CD14-positive monocyte (primary cell): ENCODE data around the gene LRRK2. TPM values are rescaled to one million over a fixed set of nuclear protein-coding genes. Genes with fewer than 3 reads are reported as not detected.
A peak's percentile ranks its signal among the peaks of the same experiment; 100 is the strongest.

Source experiments
- DNase-seq, 3 donors: peaks; one replicate each; pipeline ENCODE4 v3.0.0-alpha.2; 2011 to 2022
- H2AFZ ChIP-seq: 2 replicates; pipeline ENCODE4 v1.6.0; 2012; ENCODE audit warnings: mild to moderate bottlenecking, low read depth, low read length, inconsistent platforms; ENCODE audit not compliant: insufficient read depth, poor library complexity, severe bottlenecking
- H3K27ac ChIP-seq, 2 donors: 1 replicate in 1 of 2; 2 replicates in 1 of 2; pipeline ENCODE4 v1.5.1; 2012 to 2013; ENCODE audit warnings: low read length in 2 of 2, control low read depth in 1 of 2, inconsistent platforms in 1 of 2, low read depth in 1 of 2, mild to moderate bottlenecking in 1 of 2
- H3K27me3 ChIP-seq, 2 donors: one replicate each; pipeline versions ENCODE4 v1.6.0 to v1.6.1; 2011 to 2013; ENCODE audit warnings: low read length in 2 of 2; ENCODE audit not compliant: control insufficient read depth in 2 of 2, insufficient read depth in 2 of 2
- H3K36me3 ChIP-seq, 2 donors: replicated peaks in 1 of 2; 1 replicate in 1 of 2; 2 replicates in 1 of 2; pipeline versions ENCODE4 v1.5.1 to v1.6.1; 2012 to 2013; ENCODE audit warnings: low read length in 2 of 2, control low read depth in 1 of 2, inconsistent platforms in 1 of 2, mild to moderate bottlenecking in 1 of 2; ENCODE audit not compliant: insufficient read depth in 2 of 2, control insufficient read depth in 1 of 2
- H3K4me1 ChIP-seq, 2 donors: 1 replicate in 1 of 2; 2 replicates in 1 of 2; pipeline versions ENCODE4 v1.5.1 to v1.6.1; 2012 to 2013; ENCODE audit warnings: low read length in 2 of 2, control low read depth in 1 of 2, inconsistent platforms in 1 of 2, mild to moderate bottlenecking in 1 of 2, moderate library complexity in 1 of 2; ENCODE audit not compliant: insufficient read depth in 2 of 2, control insufficient read depth in 1 of 2
- H3K4me2 ChIP-seq: replicated peaks from 2 replicates; pipeline ENCODE3; 2012; ENCODE audit warnings: low read length, moderate library complexity, mild to moderate bottlenecking; ENCODE audit not compliant: poor library complexity, severe bottlenecking; ENCODE audit errors: extremely low read depth
- H3K4me3 ChIP-seq, 3 experiments: fragments of 200-600 bp in 1 of 3; sonication (generic) in 1 of 3; replicated peaks in 1 of 3; 1 replicate in 2 of 3; 2 replicates in 1 of 3; pipeline ENCODE4 v1.5.1; 2011 to 2013; ENCODE audit warnings: low read length in 3 of 3, mild to moderate bottlenecking in 3 of 3, control low read depth in 2 of 3, low read depth in 2 of 3, inconsistent platforms in 1 of 3, moderate library complexity in 1 of 3
- H3K79me2 ChIP-seq: 2 replicates; pipeline ENCODE4 v1.6.0; 2012; ENCODE audit warnings: mild to moderate bottlenecking, control low read depth, inconsistent platforms, low read length, moderate library complexity; ENCODE audit not compliant: insufficient read depth
- H3K9ac ChIP-seq: 2 replicates; pipeline ENCODE4 v1.6.0; 2017; ENCODE audit warnings: low read length, mild to moderate bottlenecking; ENCODE audit not compliant: insufficient read depth, poor library complexity, severe bottlenecking
- H3K9me3 ChIP-seq, 2 donors: replicated peaks in 1 of 2; 1 replicate in 1 of 2; 2 replicates in 1 of 2; pipeline versions ENCODE4 v1.5.1 to v1.6.1; 2012 to 2013; ENCODE audit warnings: low read length in 2 of 2, control low read depth in 1 of 2; ENCODE audit not compliant: control insufficient read depth in 1 of 2, insufficient read depth in 1 of 2
- H4K20me1 ChIP-seq: 2 replicates; pipeline ENCODE4 v1.6.0; 2012; ENCODE audit warnings: mild to moderate bottlenecking, low read length, control low read depth, moderate library complexity; ENCODE audit not compliant: insufficient read depth
- H3K27ac Mint-ChIP-seq, 7 donors: one replicate each; pipeline ENCODE4 v1.8.0; 2020; ENCODE audit warnings: mild to moderate bottlenecking in 7 of 7, mixed read lengths in 7 of 7, moderate library complexity in 6 of 7, inconsistent platforms in 2 of 7
- H3K27me3 Mint-ChIP-seq, 3 donors: one replicate each; pipeline ENCODE4 v1.8.0; 2021 to 2022; ENCODE audit warnings: low read depth in 3 of 3, mild to moderate bottlenecking in 3 of 3, mixed read lengths in 3 of 3, moderate library complexity in 3 of 3, inconsistent platforms in 1 of 3
- H3K36me3 Mint-ChIP-seq, 2 donors: one replicate each; pipeline ENCODE4 v1.8.0; 2020; ENCODE audit warnings: mixed read lengths in 2 of 2, inconsistent platforms in 1 of 2, mild to moderate bottlenecking in 1 of 2
- H3K4me1 Mint-ChIP-seq: one replicate; pipeline ENCODE4 v1.8.0; 2020; ENCODE audit warnings: mild to moderate bottlenecking, mixed read lengths
- H3K4me3 Mint-ChIP-seq, 2 donors: one replicate each; pipeline ENCODE4 v1.8.0; 2020; ENCODE audit warnings: mild to moderate bottlenecking in 2 of 2, mixed read lengths in 2 of 2, moderate library complexity in 1 of 2
- H3K9me3 Mint-ChIP-seq, 7 donors: one replicate each; pipeline ENCODE4 v1.8.0; 2020 to 2022; ENCODE audit warnings: mixed read lengths in 7 of 7, mild to moderate bottlenecking in 6 of 7, moderate library complexity in 6 of 7, inconsistent platforms in 2 of 7
- CTCF ChIP-seq: fragments of 200-600 bp; IDR thresholded peaks from one replicate; pipeline ENCODE4 v1.8.0; 2022; ENCODE audit warnings: antibody characterized with exemption, mild to moderate bottlenecking
- WGBS: methylation state at CpG from one replicate; pipeline ENCODE4 v1.1.5; 2013; ENCODE audit warnings: missing lambda C conversion rate; ENCODE audit not compliant: insufficient coverage; 5-methylcytosine and 5-hydroxymethylcytosine counted together
- intact Hi-C, 2 donors: fragments of 100-400 bp; cut with micrococcal nuclease; formaldehyde crosslinking; loops; one replicate each; pipeline versions ENCODE4 v1.15.0 to v1.15.1; 2023
- polyA plus RNA-seq, 3 donors: library from polyadenylated mRNA; depleted of rRNA in 1 of 3; unstranded in 2 of 3; stranded (reverse) in 1 of 3; fragments of 300-500 nt in 2 of 3; fragments of >200 nt in 1 of 3; fragmentation: Illumina TruSeq in 2 of 3; gene quantifications; 1 replicate in 2 of 3; 2 replicates in 1 of 3; pipeline ENCODE4 v1.2.3, GENCODE V29; 2012 to 2021

The LRRK2 gene
- polyA plus RNA-seq, 3 donors, result 47.7 to 67.2 (median 47.9) TPM

GRCh38 chr12:40225337-40225983, 663 bp downstream of the LRRK2 start:
- Mint-ChIP-seq H3K9me3 (no peaks in the 10 kb centered on the region), H3K4me3 (peak overlapping the region; percentile 89 to 98), H3K4me1 (peaks cover 54% of the 10 kb centered on the region), H3K36me3 (peaks cover 17 to 28% of the 10 kb centered on the region in 2 donors), H3K27me3 (peaks cover 0 to 3% (median 0%) of the 10 kb centered on the region in 3 donors), H3K27ac (peak overlapping the region; percentile 96 to 99 (median 98))
- intact Hi-C loops, result loop anchor here (2.0 to 5.0 kb wide), 4 partner anchors 17 to 118 kb away; partner anchors contain the start of gene SLC2A13 (in 1 of the 2)
- no peaks in the 10 kb centered on the region for H3K27me3 ChIP-seq
- TF ChIP-seq CTCF, result no peak
- peaks cover 0 to 3% of the 10 kb centered on the region in 2 donors for H3K36me3 ChIP-seq
- H3K9me3 ChIP-seq, result no peaks in the 10 kb centered on the region
- peak overlapping the region; percentile 90 for H3K4me2 ChIP-seq
- H3K27ac ChIP-seq, result peak overlapping the region; percentile 74 to 86
- peak overlapping the region; percentile 93 to 99 (median 97) for H3K4me3 ChIP-seq
- H3K9ac ChIP-seq, result peak overlapping the region; percentile 83
- peak overlapping the region; percentile 75 for H2AFZ ChIP-seq
- WGBS, result 83% methylated on average over 2 of the region's 12 CpGs
- peaks cover 96% of the 10 kb centered on the region for H3K79me2 ChIP-seq
- H3K4me1 ChIP-seq, result peaks cover 42 to 81% of the 10 kb centered on the region in 2 donors
- peaks cover 37% of the 10 kb centered on the region for H4K20me1 ChIP-seq
- DNase-seq, result no peak

GRCh38 chr12:40225984-40226602, 1.3 kb downstream of the LRRK2 start:
- intact Hi-C loops, result loop anchor here (2.0 to 5.0 kb wide), 4 partner anchors 17 to 119 kb away; partner anchors contain the start of gene SLC2A13 (in 1 of the 2)
- Mint-ChIP-seq H3K27ac (peak overlapping the region; percentile 96 to 99 (median 98)), H3K36me3 (peaks cover 22 to 34% of the 10 kb centered on the region in 2 donors), H3K9me3 (no peaks in the 10 kb centered on the region), H3K4me1 (peaks cover 57% of the 10 kb centered on the region), H3K27me3 (peaks cover 0 to 3% (median 0%) of the 10 kb centered on the region in 3 donors), H3K4me3 (peak overlapping the region; percentile 89 to 98)
- 0% methylated on average over 1 of the region's 1 CpG for WGBS
- H3K4me2 ChIP-seq, result peak overlapping the region; percentile 90
- peak overlapping the region; percentile 75 for H2AFZ ChIP-seq
- no peaks in the 10 kb centered on the region for H3K9me3 ChIP-seq
- peaks cover 43% of the 10 kb centered on the region for H4K20me1 ChIP-seq
- H3K36me3 ChIP-seq, result peaks cover 5 to 8% of the 10 kb centered on the region in 2 donors
- H3K27me3 ChIP-seq, result no peaks in the 10 kb centered on the region
- peak; percentile 63 to 81 (median 79) for DNase-seq
- H3K4me3 ChIP-seq, result peak overlapping the region; percentile 93 to 99 (median 97)
- H3K79me2 ChIP-seq, result peaks cover 96% of the 10 kb centered on the region
- H3K4me1 ChIP-seq, result peaks cover 41 to 82% of the 10 kb centered on the region in 2 donors
- H3K27ac ChIP-seq, result peak overlapping the region in 1 of 2 donors; percentile 86
- peak overlapping the region; percentile 83 for H3K9ac ChIP-seq
- TF ChIP-seq CTCF, result no peak
